ENCODE data around the gene PRKCB.
"Not testable (repeated sequence)": the region's sequence is repeated elsewhere in the genome, so short reads cannot be mapped to it uniquely, and the experiment has no call there.

Gene PRKCB

DNA sequence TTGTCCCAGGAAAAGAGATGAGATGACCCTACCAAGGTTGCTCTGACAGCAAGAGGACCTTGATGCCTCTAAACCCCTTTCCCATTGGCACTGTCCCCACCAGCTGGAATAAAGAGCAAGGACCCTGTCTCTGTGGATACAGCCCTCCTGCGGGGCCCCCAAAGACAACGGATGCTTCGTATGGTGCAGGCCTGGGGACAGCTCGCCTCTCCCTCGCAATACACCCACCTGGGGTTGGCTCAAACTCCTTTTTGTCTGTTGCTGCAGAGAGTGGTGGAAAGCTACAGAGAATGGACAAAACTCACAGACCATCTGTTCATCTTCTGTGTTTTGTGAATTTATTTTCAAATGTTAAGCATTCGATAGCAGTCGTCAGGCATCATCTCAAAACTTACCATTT is 392.7 kb downstream of the PRKCB start:
- H3K79me2 ChIP-seq (ENCODE audit: low read length) = no peaks in the 10 kb centered on the region
- no peak overlapping the region for H3K4me3 ChIP-seq (ENCODE audit: low read length)
- TF ChIP-seq, protein P1, sequence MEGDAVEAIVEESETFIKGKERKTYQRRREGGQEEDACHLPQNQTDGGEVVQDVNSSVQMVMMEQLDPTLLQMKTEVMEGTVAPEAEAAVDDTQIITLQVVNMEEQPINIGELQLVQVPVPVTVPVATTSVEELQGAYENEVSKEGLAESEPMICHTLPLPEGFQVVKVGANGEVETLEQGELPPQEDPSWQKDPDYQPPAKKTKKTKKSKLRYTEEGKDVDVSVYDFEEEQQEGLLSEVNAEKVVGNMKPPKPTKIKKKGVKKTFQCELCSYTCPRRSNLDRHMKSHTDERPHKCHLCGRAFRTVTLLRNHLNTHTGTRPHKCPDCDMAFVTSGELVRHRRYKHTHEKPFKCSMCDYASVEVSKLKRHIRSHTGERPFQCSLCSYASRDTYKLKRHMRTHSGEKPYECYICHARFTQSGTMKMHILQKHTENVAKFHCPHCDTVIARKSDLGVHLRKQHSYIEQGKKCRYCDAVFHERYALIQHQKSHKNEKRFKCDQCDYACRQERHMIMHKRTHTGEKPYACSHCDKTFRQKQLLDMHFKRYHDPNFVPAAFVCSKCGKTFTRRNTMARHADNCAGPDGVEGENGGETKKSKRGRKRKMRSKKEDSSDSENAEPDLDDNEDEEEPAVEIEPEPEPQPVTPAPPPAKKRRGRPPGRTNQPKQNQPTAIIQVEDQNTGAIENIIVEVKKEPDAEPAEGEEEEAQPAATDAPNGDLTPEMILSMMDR (IDR thresholded peaks at IDR 0.05; ENCODE audit: low read depth, low read length) = no peak
- no peak for TF ChIP-seq EZH2phosphoT487 (IDR thresholded peaks at IDR 0.05; ENCODE audit: low read depth)
- no peak overlapping the region for H3K9ac ChIP-seq (ENCODE audit: low read length)
- no peaks in the 10 kb centered on the region for H3K4me1 ChIP-seq (ENCODE audit: low read length)
- peaks cover 37% of the 10 kb centered on the region for H3K27me3 ChIP-seq (ENCODE audit: low read depth, low read length)
- no peak overlapping the region for H3K27ac ChIP-seq (ENCODE audit: low read length)
- no peaks in the 10 kb centered on the region for H3K9me3 ChIP-seq (ENCODE audit: insufficient read depth, low read length)
- no peak overlapping the region for H2AFZ ChIP-seq (ENCODE audit: low read depth, low read length)
- no peaks in the 10 kb centered on the region for H3K36me3 ChIP-seq (replicated peaks; ENCODE audit: low read depth, low read length)
- no peak overlapping the region for H3K4me2 ChIP-seq (ENCODE audit: low read length)
- H4K20me1 ChIP-seq (ENCODE audit: insufficient read depth, low read length) = no peaks in the 10 kb centered on the region

DNA sequence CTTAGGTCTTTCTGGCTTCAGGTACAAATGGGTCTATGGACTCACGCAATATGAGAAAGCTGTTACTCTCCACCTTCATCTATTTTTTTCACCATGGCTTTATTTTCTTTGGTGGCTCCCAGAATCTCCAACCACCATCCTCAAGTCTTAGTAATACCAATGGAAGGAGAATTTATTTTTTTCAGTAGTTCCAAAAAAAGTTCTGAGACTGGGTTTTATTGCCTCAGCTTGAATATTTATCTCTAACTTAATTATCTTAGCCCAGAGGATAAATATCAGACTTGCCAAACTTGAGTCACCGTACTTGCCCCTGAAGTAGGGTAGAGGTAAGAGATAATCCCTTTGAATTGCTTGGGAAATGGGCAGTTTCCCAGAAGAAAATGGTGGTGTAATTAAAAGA is 397.2 kb downstream of the PRKCB start:
- Histone ChIP-seq H3K9ac (ENCODE audit: low read length) (no peak overlapping the region), H3K4me3 (ENCODE audit: low read length) (no peak overlapping the region), H3K36me3 (replicated peaks; ENCODE audit: low read depth, low read length) (no peaks in the 10 kb centered on the region), H3K27me3 (ENCODE audit: low read depth, low read length) (peaks cover 12% of the 10 kb centered on the region), H3K9me3 (ENCODE audit: insufficient read depth, low read length) (no peaks in the 10 kb centered on the region), H3K79me2 (ENCODE audit: low read length) (no peaks in the 10 kb centered on the region), H3K4me2 (ENCODE audit: low read length) (no peak overlapping the region), H2AFZ (ENCODE audit: low read depth, low read length) (no peak overlapping the region), H4K20me1 (ENCODE audit: insufficient read depth, low read length) (no peaks in the 10 kb centered on the region), H3K27ac (ENCODE audit: low read length) (no peak overlapping the region), H3K4me1 (ENCODE audit: low read length) (no peaks in the 10 kb centered on the region)
- TF ChIP-seq, protein P1 (IDR thresholded peaks at IDR 0.05; ENCODE audit: low read depth, low read length) = no peak
- no peak for TF ChIP-seq EZH2phosphoT487 (IDR thresholded peaks at IDR 0.05; ENCODE audit: low read depth)

DNA sequence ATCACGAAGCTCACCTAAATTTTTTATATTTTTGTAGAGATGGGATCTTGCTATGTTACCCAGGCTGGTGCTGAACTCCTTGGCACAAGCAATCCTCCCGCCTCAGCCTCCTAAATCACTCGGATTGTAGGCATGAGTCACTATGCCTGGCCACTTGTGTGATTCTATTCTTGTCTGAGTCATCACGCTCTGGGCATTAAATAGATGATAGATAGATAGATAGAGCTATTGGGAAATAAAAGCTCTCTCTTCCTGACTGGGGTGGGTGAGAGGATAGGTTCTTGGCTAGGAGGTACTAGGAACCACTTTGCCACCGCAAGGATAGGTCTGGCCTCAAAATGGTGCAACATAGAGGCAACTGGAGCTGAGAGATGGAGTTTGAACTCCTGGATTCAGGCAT is 399.0 kb downstream of the PRKCB start:
- Histone ChIP-seq H3K27ac (ENCODE audit: low read length) (no peak overlapping the region), H3K9ac (ENCODE audit: low read length) (no peak overlapping the region), H3K4me3 (ENCODE audit: low read length) (no peak overlapping the region), H3K4me2 (ENCODE audit: low read length) (no peak overlapping the region), H3K79me2 (ENCODE audit: low read length) (no peaks in the 10 kb centered on the region), H3K4me1 (ENCODE audit: low read length) (no peaks in the 10 kb centered on the region), H4K20me1 (ENCODE audit: insufficient read depth, low read length) (no peaks in the 10 kb centered on the region), H3K9me3 (ENCODE audit: insufficient read depth, low read length) (peaks cover 6% of the 10 kb centered on the region; the same call in 1 of the 2 replicates), H3K27me3 (ENCODE audit: low read depth, low read length) (peaks cover 11% of the 10 kb centered on the region), H2AFZ (ENCODE audit: low read depth, low read length) (no peak overlapping the region), H3K36me3 (replicated peaks; ENCODE audit: low read depth, low read length) (no peaks in the 10 kb centered on the region)
- TF ChIP-seq EZH2phosphoT487 (IDR thresholded peaks at IDR 0.05; ENCODE audit: low read depth) = no peak
- TF ChIP-seq, protein P1 (IDR thresholded peaks at IDR 0.05; ENCODE audit: low read depth, low read length) = no peak

DNA sequence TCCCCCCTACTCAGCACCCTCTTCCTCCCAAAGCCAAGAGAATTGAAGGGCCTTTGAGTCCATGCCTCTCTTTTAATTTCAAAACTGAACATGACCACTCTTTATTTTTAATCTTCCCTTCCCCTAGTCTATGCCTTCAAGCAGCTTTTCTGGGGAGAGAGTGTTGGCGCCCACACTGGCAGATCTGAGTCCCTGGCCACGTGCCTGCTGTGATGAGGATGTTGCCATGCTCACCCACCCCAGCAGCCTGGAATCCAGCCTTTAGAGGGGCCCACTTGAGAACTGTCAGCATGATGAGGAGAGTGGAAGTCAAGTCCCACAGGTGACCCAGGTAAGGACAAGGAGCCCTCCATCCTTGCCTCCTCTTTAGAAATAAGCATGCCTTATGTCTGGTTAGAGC is 400.0 kb downstream of the PRKCB start:
- Histone ChIP-seq H4K20me1 (ENCODE audit: insufficient read depth, low read length) (no peaks in the 10 kb centered on the region), H3K27me3 (ENCODE audit: low read depth, low read length) (peaks cover 5% of the 10 kb centered on the region), H3K79me2 (ENCODE audit: low read length) (no peaks in the 10 kb centered on the region), H3K36me3 (replicated peaks; ENCODE audit: low read depth, low read length) (no peaks in the 10 kb centered on the region), H3K4me2 (ENCODE audit: low read length) (no peak overlapping the region), H3K9me3 (ENCODE audit: insufficient read depth, low read length) (peaks cover 6% of the 10 kb centered on the region; the same call in 1 of the 2 replicates), H3K4me1 (ENCODE audit: low read length) (no peaks in the 10 kb centered on the region), H3K4me3 (ENCODE audit: low read length) (no peak overlapping the region), H3K9ac (ENCODE audit: low read length) (no peak overlapping the region), H3K27ac (ENCODE audit: low read length) (no peak overlapping the region), H2AFZ (ENCODE audit: low read depth, low read length) (no peak overlapping the region)
- TF ChIP-seq, protein P1 (IDR thresholded peaks at IDR 0.05; ENCODE audit: low read depth, low read length) = no peak
- TF ChIP-seq EZH2phosphoT487 (IDR thresholded peaks at IDR 0.05; ENCODE audit: low read depth) = no peak

DNA sequence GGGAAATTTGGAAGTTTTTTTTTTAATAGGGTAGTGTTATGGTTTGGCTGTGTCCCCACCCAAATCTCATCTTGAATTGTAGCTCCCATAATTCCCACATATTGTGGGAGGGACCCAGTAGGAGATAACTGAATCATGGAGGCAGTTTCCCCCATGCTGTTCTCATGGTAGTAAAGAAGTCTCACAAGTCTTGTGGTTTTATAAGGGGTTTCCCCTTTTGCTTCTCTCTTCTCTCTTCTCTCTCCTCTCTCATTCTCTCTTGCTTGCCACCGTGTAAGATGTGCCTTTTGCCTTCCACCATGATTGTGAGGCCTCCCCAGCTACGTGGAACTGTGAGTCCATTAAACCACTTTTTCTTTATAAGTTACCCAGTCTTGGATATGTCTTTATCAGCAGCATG is 403.1 kb downstream of the PRKCB start:
- H3K27ac ChIP-seq (ENCODE audit: low read length); H3K9me3 ChIP-seq (ENCODE audit: insufficient read depth, low read length); H3K4me3 ChIP-seq (ENCODE audit: low read length); H4K20me1 ChIP-seq (ENCODE audit: insufficient read depth, low read length); H3K4me2 ChIP-seq (ENCODE audit: low read length); H3K4me1 ChIP-seq (ENCODE audit: low read length); H2AFZ ChIP-seq (ENCODE audit: low read depth, low read length); H3K9ac ChIP-seq (ENCODE audit: low read length); H3K79me2 ChIP-seq (ENCODE audit: low read length); H3K36me3 ChIP-seq (replicated peaks; ENCODE audit: low read depth, low read length): not testable (repeated sequence)
- peaks cover 12% of the 10 kb centered on the region for H3K27me3 ChIP-seq (ENCODE audit: low read depth, low read length)

Data from OCI-LY3 (cell line).